Activated T-cell treated with anti-CD3 and anti-CD28 coated beads for 1 hour (primary cell): ENCODE results near the gene CNPY1.

Source experiments
- DNase-seq: peaks from one replicate; pipeline ENCODE4 v3.0.0-alpha.2; 2020; ENCODE audit warnings: low read depth

Gene CNPY1

DNA sequence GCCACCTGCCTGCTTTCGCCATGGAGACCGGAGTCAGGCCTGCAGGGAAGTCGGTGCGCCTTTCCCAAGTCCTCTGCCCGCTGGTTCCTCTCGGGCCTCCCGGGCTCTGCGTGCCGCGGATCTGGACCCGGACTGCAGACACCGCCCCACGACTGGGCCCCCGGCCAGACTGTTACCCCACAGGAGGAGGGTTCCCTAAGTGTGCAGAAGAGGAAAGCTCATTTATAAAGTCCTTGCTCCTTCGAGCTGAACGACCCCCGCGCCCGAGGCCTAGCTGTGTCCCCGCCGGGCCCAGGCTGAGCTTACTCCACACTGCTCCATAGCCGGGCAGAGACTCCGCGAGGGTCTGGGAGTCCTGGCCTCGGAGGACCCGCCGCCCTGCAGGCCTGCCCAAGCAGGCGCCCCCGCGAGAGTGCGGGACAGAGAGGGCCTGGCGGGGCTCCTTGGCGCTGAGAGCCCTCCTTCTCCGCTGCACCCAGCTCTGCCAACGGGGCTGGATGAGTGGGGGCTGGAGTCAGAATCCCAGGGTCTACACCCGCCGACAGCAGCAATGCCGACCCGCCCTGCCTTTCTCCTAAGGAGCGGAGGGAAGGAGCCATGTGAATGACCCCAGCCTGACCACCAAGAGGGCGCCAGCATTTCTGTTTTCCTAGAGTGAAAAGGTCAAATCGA lies 80.1 kb downstream of the CNPY1 start:
- no peak for DNase-seq

DNA sequence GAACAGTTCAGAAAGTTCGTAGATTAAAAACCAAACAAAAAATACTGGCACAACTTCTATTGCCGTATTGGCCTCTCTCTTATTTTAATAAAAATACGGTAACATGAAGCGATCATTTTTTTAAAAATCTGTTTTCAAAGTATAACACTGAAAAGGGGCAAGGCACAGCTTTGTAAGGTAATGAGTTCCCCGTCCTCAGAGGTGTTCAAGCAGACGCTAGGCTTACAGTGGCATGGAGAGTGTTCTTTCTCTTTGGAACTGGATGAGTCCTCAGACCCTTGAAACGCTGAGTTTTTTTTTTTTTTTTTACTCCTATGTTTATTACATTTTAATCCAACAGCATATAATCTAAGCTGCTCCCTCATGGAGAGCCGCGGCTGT lies 80.6 kb downstream of the CNPY1 start:
- no peak for DNase-seq

DNA sequence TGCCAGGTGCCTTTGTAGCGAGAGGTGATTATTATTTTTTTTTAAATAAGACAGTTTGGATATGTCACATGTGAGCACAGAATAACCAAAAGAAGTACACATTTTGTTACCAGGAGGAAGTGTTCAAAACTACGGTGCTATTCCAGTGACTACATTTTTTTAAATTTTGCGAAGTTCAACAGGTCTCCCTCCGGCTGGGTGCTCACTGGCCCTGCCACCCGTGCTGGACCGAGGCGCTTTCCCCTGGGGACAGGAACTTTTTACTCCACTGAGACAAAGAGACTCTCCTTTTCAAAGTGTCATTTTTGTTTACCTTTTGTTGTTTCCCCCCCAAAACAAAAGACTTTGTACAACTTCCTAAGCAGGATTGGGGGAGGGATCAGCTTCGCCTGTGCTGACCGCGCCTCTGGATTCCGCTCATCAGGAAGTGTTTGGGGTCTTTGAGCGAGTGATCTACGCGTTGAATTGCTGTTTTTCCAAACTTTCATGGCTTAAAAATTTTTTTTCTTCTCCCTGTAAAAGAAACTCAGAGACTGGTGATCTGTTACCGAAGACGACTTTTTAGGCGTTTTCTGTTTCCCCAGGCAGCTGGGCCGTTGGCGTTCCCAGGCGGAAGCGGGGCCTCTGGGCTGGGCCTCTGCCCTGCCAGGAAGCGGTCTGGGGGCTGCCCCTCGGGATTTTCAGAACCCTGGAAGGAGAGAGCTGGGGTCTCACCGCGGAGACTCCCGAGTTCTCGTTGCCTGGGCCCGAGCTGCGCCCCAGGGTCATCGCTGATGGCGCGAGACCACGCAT lies 81.2 kb downstream of the CNPY1 start:
- no peak for DNase-seq

DNA sequence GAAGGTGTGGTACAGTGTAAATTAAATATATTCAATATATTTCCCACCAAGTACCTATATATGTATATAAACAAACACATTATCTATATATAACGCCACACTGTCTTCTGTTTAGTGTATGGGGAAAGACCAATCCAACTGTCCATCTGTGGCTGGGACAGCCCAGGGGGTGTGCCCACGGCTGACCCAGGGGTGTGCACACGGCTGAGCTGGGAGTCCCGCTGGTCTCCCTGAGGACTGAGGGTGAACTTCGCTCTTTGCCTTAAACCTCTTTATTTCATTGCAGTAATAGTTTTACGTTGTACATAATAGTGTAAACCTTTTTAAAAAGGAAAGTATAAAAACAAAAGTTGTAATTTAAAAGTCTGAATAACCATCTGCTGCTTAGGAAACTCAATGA lies 82.2 kb downstream of the CNPY1 start:
- no peak for DNase-seq

DNA sequence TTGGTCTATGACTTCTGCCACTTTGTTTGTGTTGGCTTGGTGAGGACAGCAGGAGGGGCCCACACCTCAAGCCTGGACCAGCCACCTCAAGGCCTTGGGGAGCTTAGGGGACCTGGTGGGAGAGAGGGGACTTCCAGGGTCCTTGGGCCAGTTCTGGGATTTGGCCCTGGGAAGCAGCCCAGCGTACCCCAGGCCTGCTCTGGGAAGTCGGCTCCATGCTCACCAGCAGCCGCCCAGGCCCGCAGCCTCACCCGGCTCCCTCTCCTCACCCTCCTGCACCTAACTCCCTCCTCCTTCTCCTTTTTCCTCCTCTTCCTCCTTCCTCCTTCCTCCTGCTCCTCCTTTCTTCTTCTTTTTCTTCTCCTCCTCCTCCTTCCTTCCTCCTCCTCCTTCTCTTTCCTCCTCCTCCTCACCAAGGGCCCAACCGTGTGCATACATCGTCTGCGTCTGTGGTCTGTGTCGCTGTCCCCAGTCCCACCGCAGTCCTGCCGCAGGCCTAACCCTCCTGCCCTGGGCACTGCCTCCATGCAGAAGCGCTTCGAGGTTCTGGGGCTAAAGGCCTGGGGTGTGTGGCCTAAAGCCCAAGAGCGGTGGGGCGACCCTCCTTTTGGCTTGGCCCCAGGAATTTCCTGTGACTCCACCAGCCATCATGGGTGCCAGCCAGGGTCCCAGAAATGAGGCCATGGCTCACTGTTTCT lies 83.1 kb downstream of the CNPY1 start:
- no peak for DNase-seq

DNA sequence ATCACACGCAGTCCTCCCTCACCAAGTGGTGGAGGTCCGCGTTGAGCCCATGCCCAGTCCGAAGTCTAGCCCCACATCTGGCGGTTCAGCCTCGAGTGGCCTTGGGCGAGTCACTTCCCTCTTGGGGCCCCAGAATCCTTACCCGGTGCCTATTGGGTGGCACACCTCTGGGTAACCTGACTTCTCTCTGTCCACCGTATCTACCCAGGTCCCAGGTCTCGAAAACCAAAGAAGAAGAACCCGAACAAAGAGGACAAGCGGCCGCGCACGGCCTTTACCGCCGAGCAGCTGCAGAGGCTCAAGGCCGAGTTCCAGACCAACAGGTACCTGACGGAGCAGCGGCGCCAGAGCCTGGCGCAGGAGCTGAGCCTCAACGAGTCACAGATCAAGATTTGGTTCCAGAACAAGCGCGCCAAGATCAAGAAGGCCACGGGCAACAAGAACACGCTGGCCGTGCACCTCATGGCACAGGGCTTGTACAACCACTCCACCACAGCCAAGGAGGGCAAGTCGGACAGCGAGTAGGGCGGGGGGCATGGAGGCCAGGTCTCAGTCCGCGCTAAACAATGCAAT lies 84.1 kb downstream of the CNPY1 start:
- no peak for DNase-seq

DNA sequence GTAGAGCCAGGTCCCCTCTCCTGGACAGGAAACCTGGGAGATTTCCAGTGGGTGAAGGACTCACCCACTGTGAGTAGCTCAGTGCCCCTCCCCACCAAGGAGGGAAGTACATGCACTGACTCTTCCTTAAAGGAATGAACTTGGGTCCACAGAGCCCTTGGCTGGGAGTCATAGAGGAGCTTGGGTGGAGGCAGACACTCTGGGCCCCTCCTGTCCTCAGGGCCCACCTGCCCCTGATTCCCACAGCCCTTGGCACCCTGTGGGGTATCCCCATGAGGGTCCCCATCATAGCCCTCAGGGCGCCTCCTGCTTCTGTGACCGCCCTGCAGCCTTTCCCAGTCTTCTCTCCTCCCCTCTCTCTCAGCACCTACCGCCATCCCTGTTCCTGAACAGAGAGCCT lies 84.7 kb downstream of the CNPY1 start:
- no peak for DNase-seq

DNA sequence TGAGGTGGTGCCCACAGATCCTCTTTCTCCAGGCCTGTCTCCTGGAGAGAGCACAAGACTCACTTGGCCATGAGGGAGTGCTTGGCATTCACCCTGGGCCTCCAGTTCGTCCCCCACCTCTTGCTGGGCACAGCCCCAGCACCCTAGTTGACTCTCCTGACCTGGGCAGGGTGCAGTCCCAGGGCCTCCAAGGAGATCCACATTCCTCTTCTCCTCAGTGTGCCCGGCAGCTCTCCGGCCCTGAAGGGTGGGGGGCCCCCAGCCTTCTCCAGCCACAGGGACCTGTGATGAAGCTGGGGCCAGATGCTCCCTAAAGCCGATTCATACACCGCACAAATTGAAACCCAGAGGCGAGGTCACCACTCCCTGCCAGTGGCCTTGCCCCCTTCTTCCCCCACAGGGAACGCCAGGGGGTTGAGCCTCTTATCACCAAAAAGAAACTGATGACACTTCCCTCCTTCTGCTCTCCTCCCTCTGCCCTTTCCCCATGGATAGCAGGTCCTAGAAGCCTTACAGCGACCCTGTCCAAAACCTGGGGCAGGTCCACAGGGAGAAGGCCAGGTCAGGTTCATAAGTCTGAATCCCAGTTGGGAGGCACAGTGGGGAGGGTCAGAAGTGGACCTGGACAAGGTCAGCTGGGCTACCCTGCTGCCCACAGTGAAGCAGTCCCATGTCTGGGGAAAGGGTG lies 85.3 kb downstream of the CNPY1 start:
- no peak for DNase-seq

DNA sequence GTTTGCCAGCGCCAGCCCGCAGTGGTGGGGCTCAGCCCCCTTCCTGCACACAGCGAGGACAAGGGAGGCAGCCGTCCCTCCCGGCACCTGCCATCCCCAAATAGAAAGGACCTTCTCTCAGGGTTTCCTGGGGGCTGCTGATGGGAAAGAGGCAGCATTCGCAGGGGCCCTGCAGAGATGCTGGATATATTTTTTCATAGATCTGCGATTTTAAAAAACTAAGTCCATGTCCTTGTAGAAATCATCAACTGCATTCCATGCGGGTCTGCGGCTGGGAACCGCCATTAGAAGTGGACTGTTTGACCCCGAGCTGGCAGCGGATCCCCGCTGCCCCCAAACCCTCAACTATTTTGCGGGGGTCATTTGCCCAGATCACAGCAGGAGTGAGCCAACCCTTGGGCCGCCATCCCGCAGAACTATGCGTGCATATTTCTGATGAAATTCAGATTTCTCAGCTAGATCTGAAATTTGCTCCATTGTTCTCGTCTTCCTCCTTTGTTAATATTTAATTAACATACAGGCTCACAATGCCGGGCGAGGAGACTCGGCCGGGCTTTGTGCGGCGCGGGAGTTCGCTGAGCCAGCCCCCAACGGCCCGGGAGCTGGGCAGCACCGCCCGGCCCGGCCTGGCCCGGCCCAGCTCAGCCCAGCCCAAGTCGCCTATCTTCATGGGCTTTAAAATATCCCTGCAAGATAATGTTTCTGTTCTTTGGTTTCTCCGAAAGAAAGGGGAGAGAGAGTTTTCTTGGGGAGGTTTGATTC lies 86.5 kb downstream of the CNPY1 start:
- no peak for DNase-seq

DNA sequence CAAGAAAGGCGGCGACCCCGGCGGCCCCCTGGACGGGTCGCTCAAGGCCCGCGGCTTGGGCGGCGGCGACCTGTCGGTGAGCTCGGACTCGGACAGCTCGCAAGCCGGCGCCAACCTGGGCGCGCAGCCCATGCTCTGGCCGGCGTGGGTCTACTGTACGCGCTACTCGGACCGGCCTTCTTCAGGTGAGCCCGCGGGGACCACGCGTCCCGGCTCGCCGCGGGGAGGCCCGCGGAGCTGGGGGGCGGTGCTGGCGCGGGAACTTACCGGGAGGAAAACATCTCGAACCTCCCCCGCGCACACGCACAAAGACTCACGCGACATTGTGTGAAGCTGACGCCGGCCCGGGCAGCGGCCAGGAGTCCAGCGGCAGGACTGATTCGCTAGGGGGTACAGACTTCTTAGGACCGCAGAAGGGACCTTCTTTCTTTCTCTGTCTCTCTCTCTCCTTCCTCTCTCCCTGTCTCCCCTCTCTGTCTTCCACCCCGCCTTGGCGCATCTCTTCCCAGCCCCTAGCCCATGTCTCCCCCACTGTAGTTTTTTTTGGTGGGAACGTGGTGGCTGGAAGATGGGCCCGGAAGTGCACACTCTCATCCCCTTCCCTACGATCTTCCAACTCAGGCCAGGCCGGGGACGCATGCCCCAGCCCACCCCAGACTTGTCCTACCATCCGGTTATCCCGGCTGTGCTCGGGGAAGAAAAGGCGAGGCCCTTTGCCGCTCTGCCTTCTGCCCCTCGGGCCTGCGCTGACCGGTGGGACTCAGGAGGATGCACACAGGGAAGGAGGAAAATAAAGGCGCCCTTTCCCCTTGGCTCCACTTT lies 87.3 kb downstream of the CNPY1 start:
- DNase-seq = no peak

DNA sequence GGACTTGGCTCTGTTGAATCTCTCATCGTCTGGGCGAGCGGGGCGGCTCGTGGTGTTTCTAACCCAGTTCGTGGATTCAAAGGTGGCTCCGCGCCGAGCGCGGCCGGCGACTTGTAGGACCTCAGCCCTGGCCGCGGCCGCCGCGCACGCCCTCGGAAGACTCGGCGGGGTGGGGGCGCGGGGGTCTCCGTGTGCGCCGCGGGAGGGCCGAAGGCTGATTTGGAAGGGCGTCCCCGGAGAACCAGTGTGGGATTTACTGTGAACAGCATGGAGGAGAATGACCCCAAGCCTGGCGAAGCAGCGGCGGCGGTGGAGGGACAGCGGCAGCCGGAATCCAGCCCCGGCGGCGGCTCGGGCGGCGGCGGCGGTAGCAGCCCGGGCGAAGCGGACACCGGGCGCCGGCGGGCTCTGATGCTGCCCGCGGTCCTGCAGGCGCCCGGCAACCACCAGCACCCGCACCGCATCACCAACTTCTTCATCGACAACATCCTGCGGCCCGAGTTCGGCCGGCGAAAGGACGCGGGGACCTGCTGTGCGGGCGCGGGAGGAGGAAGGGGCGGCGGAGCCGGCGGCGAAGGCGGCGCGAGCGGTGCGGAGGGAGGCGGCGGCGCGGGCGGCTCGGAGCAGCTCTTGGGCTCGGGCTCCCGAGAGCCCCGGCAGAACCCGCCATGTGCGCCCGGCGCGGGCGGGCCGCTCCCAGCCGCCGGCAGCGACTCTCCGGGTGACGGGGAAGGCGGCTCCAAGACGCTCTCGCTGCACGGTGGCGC lies 88.1 kb downstream of the CNPY1 start, which contains the start of gene EN2:
Gene EN2 (plus strand): TSS at position 19 of the 767 bp plus-strand sequence. CDS start 249 bp downstream, at position 268.
- DNase-seq = no peak

DNA sequence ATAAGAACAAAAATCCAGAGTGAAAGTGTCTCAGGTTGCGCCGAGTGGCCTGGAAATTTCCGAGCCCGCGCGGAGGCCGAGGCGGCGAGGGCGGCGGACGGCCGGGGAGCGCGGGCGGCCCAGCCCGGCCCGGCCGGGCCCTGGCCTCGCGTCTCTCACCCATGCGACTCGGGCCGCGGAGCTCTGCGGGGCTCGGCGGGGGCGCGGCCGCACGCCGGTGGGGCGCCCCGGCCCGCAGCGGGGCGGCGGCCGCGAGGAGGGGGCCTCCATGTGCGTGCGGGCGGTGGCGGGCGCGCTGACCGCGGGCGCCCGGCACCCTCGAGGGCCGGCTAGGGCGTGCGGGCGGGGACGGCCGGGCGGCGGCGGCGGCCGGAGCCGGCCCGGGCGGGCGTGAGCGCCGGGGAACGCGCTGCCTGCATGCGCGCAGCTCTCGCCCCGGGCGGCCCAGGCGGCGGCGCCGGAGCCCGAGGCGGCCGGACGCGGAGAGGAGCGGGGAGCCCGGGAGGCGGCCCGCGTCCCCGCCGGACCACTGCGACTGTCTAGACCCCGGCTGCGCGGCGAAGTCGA lies 88.7 kb downstream of the CNPY1 start:
- DNase-seq = no peak

DNA sequence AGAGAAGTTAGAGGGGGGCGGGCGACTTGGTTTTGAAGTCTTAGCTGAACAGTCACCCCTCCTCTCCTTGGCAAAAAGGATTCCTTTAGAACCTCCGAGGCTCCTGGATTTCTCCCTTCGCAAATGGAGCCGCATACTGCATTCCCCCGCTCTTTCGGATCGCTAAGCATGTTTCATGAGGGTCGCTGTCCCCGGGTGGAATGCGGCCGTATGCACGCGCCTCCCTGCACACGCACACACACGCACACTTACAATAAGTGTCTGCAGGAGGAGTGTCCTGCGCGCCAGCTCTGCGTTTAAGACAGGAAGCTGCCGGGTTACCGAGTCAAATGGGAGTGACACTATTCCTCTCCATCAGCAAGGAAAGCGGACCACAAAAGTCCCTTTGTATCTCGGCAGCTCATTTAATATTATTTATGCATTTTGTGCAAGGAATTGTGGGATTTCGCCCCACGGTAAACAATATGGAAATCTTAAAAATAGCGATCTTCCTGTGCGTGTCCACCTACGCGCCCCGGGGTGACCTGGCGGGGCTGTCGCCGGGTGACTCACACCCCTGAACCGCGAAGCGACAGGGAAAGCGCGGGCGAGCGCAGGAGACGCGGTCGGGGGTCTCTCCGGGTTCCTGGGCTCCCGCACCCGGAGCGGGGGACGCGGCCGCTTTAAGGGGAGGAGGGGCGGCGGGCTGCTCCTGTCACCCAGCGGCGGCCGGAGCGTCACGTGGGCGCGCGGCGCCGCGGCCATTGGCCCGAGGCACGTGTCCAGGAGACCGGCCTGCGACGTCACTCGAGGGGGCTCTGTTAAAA lies 89.4 kb downstream of the CNPY1 start:
- DNase-seq = no peak

DNA sequence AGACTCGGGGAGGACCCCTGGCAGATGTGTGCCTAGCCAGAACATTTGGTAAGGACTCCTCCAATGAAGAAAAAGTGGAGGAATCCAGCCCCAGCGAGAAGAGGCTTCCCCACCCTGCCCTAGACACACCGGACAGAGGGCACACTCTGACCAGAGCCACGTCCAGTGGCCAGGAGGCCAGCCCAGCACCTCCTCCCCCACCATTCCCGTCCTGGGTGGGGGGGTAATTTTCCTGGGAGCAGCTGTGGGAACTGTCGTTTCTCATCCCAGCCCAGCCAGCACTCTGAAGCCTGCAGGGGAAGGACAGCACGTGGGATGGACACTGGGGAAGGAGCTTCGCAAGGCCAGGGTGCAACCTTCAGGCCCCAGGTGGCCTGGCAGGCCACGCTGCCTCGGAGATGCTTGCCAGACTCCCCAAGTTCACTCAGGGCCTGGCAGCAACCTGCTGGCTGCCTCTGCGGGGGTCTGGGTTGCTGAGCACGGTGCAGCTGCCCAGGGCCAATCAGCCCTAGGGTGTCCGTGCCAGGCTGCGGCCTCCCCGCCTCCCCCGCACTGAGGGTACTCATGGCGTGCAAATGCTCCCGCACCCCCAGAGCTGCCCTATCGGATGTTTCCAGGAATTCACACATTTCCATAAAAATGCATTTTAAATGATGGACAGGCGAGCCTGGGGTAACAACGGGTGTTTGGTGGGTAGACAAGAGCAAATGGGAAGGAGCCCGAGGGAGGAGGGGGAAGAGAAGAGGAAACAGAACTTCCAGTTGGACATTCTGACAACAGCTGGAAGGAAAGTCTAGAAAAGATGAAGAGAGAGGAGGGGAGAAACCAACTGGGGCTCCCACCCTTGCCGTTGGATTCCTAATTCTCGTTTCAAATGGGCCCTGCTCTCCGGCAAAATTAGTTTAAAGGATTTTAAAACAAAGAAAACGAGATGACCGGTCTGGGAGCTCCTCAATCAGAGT lies 90.3 kb downstream of the CNPY1 start:
- DNase-seq = no peak

DNA sequence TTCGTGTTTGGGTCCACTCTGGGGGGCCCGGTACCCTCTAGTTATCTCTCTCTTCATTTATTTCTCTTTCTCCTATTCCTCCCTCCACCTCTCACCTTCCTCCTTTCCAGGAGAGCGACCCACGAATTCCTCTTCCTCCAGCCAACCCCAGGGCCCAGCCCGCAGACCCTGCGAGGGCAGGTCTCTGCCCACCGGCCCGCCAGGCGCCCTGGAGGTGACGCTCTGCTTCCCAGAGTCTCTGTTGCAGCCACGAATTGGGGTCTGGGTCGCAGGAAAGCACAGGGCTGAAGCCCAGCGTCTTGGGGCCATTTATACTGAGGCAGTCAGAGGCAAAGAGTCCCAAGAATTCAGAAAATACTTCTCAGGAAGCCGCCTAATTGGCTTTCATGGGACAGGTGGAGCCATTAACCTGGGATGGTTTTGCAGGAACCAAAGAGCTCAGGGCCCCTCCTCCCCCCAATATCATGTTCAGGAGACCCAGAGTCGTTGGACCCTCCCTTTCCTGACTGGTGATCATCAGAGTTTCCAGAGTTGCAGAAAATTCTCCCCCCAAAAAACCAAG lies 91.1 kb downstream of the CNPY1 start:
- no peak for DNase-seq

DNA sequence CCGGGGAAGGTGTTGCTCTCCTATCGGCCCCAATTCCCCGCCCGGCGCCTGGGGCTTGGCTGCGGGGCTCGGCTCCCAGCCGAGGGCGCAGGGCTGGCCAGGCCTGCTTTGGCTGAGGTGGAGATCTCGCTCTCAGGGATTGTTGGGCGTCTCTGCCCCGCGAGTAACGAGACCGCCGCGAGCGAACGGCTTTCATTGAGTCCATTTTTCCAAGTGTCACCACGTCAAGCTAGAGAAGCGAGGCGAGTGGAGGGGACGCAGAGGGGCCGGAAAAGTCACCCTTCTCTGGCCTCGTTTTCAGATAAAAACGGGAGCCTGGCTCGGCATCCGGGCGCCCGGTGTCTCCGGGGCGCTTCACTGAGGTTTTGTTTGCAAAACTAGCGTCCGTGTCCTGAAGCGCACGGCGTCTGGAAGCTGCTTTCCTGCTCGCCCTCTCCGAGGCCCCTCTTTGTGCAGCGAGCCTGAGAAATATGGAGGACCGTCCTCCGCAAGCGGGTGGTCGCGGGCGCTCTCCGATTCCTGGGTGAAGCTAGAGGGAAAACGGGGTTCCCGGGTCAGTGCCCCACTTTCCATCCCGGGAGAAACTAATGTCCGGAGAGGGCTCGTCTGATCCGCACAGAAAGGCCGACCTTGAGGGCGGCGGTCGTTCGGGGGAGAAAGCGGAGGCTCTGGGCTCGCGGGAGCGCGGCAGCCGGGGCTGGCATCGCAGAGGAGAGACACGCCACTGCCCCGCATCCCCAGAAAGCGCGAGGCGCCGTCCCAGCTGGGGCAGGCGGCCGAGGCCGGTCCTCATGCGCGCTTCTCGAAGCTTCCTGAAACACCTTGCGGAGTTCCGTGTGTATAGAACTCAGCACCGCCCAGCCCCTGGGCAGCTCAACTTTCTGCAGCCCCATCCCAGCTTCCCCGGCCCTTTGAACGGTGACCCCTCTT lies 91.9 kb downstream of the CNPY1 start:
- DNase-seq = no peak
